Nephron progenitor cell (in vitro differentiated cells): ENCODE data around the gene WNT2B.
A peak's percentile ranks its signal among the peaks of the same experiment; 100 is the strongest.

Source experiments
- DNase-seq: peaks from one replicate; pipeline ENCODE4 v3.0.0; 2021
- H3K27ac Mint-ChIP-seq: 2 replicates; pipeline ENCODE4 v1.8.0; 2021; ENCODE audit warnings: mild to moderate bottlenecking, moderate library complexity, mixed read lengths
- H3K27me3 Mint-ChIP-seq: 2 replicates; pipeline ENCODE4 v1.8.0; 2021; ENCODE audit warnings: mild to moderate bottlenecking, low read depth, mixed read lengths; ENCODE audit not compliant: poor library complexity
- H3K36me3 Mint-ChIP-seq: 2 replicates; pipeline ENCODE4 v1.8.0; 2021; ENCODE audit warnings: low read depth, mixed read lengths
- H3K4me1 Mint-ChIP-seq: 2 replicates; pipeline ENCODE4 v1.8.0; 2021; ENCODE audit warnings: mixed read lengths
- H3K4me3 Mint-ChIP-seq: 2 replicates; pipeline ENCODE4 v1.8.0; 2021; ENCODE audit warnings: mild to moderate bottlenecking, moderate library complexity, mixed read lengths
- H3K9me3 Mint-ChIP-seq: 2 replicates; pipeline ENCODE4 v1.8.0; 2021; ENCODE audit warnings: mild to moderate bottlenecking, moderate library complexity, mixed read lengths
- CTCF ChIP-seq: fragments of 200-600 bp; sonication (generic); IDR thresholded peaks from 2 replicates; pipeline ENCODE4 v1.5.0; 2021; ENCODE audit warnings: antibody characterized with exemption

The WNT2B gene

GRCh38 chr1:112546076-112546475, 37.3 kb downstream of the WNT2B start:
- Mint-ChIP-seq H3K27ac (no peak overlapping the region), H3K9me3 (no peaks in the 10 kb centered on the region), H3K4me3 (no peak overlapping the region), H3K27me3 (no peaks in the 10 kb centered on the region), H3K36me3 (peaks cover 25% of the 10 kb centered on the region), H3K4me1 (peaks cover 6% of the 10 kb centered on the region)
- TF ChIP-seq CTCF = no peak
- DNase-seq = no peak

GRCh38 chr1:112548547-112548946, 39.8 kb downstream of the WNT2B start:
- H3K4me3 Mint-ChIP-seq = no peak overlapping the region
- no peaks in the 10 kb centered on the region for H3K27me3 Mint-ChIP-seq
- H3K9me3 Mint-ChIP-seq = no peaks in the 10 kb centered on the region
- no peak for DNase-seq
- peaks cover 35% of the 10 kb centered on the region for H3K36me3 Mint-ChIP-seq
- H3K27ac Mint-ChIP-seq = no peak overlapping the region
- TF ChIP-seq CTCF = no peak
- H3K4me1 Mint-ChIP-seq = peaks cover 6% of the 10 kb centered on the region

GRCh38 chr1:112549590-112549989, 40.8 kb downstream of the WNT2B start:
- no peak overlapping the region for H3K4me3 Mint-ChIP-seq
- no peak for TF ChIP-seq CTCF
- no peak for DNase-seq

GRCh38 chr1:112554411-112554810, 45.6 kb downstream of the WNT2B start:
- Mint-ChIP-seq H3K4me3 (no peak overlapping the region), H3K27me3 (no peaks in the 10 kb centered on the region), H3K9me3 (no peaks in the 10 kb centered on the region), H3K36me3 (peaks cover 42% of the 10 kb centered on the region), H3K27ac (no peak overlapping the region), H3K4me1 (no peaks in the 10 kb centered on the region)
- no peak for DNase-seq
- TF ChIP-seq CTCF = no peak

More at GRCh38 chr1:112549590-112549989, 40.8 kb downstream of the WNT2B start:
- Mint-ChIP-seq H3K27me3 (no peaks in the 10 kb centered on the region), H3K9me3 (no peaks in the 10 kb centered on the region), H3K27ac (no peak overlapping the region), H3K4me1 (peaks cover 6% of the 10 kb centered on the region), H3K36me3 (peaks cover 37% of the 10 kb centered on the region)

- Mint-ChIP-seq H3K9me3 (no peaks in the 10 kb centered on the region), H3K36me3 (peaks cover 39% of the 10 kb centered on the region), H3K4me1 (no peaks in the 10 kb centered on the region), H3K27me3 (no peaks in the 10 kb centered on the region), H3K4me3 (no peak overlapping the region), H3K27ac (peak overlapping the region; percentile 12)
- no peak for TF ChIP-seq CTCF
- no peak for DNase-seq
Measured at GRCh38 chr1:112557385-112557784, 48.6 kb downstream of the WNT2B start.

- no peaks in the 10 kb centered on the region for H3K4me1 Mint-ChIP-seq
- no peak for DNase-seq
- TF ChIP-seq CTCF = no peak
- no peak overlapping the region for H3K4me3 Mint-ChIP-seq
- H3K27me3 Mint-ChIP-seq = no peaks in the 10 kb centered on the region
- H3K36me3 Mint-ChIP-seq = peaks cover 30% of the 10 kb centered on the region
- H3K9me3 Mint-ChIP-seq = no peaks in the 10 kb centered on the region
- H3K27ac Mint-ChIP-seq = no peak overlapping the region
Measured at GRCh38 chr1:112558634-112559033, 49.9 kb downstream of the WNT2B start.
